Psoas muscle (tissue), 8 donors: Measurements from ENCODE around the gene MOK. TPM values are rescaled to one million over a fixed set of nuclear protein-coding genes. Genes with fewer than 3 reads are reported as not detected.

Experiments used
- ATAC-seq, 4 donors: fragments of 200-7000 bp; cut with Tn5 transposase; one replicate each; pipeline ENCODE4 v1.9.1; 2020; ENCODE audit warnings: moderate library complexity in 3 of 4, mild to moderate bottlenecking in 2 of 4
- DNase-seq, 2 donors: peaks; one replicate each; pipeline ENCODE4 v3.0.0-alpha.2; 2020
- H3K27ac ChIP-seq: fragments of 200-600 bp; one replicate; pipeline ENCODE4 v1.8.0; 2022
- H3K27me3 ChIP-seq, 3 donors: fragments of 200-600 bp in 1 of 3; one replicate each; pipeline versions ENCODE4 v1.6.1 to v1.8.0; 2013 to 2022; ENCODE audit warnings: low read length in 2 of 3, mild to moderate bottlenecking in 2 of 3, moderate library complexity in 1 of 3; ENCODE audit not compliant: insufficient read depth in 3 of 3
- H3K36me3 ChIP-seq, 2 donors: fragments of 200-600 bp in 1 of 2; one replicate each; pipeline versions ENCODE4 v1.6.1 to v1.8.0; 2013 to 2022; ENCODE audit warnings: low read depth in 1 of 2, mild to moderate bottlenecking in 1 of 2, moderate library complexity in 1 of 2; ENCODE audit not compliant: insufficient read depth in 1 of 2
- H3K4me1 ChIP-seq: fragments of 200-600 bp; one replicate; pipeline ENCODE4 v1.8.0; 2022
- H3K4me3 ChIP-seq: fragments of 200-600 bp; one replicate; pipeline ENCODE4 v1.8.0; 2022; ENCODE audit warnings: mild to moderate bottlenecking
- H3K9me3 ChIP-seq: fragments of 200-600 bp; one replicate; pipeline ENCODE4 v1.8.0; 2022
- WGBS, 3 donors: extraction: QIAGEN DNeasy Blood & Tissue Kit; methylation state at CpG; one replicate each; pipeline versions ENCODE4 v1.1.6 to v1.1.7; 2013; 5-methylcytosine and 5-hydroxymethylcytosine counted together
- intact Hi-C, 2 donors: fragments of 100-400 bp; cut with DNase I; formaldehyde crosslinking; loops; one replicate each; pipeline versions ENCODE4 v1.11.0 to v1.14.2; 2022
- polyA plus RNA-seq, 3 donors: library from polyadenylated mRNA; stranded (reverse); fragments of 200-250 nt; gene quantifications; one replicate each; pipeline ENCODE4 v1.2.3, GENCODE V29; 2013
- total RNA-seq, 4 donors: library from RNA; stranded (reverse); fragmentation: NEBNext Ultra II Directional in 2 of 4; extraction: Animal tissue kit (Norgen Biotek cat#: 25700) in 2 of 4; gene quantifications; one replicate each; pipeline versions ENCODE4 v1.2.1 to v1.2.4, GENCODE V29; 2021 to 2023
- TF ChIP-seq, protein P1 (sequence below): fragments of 200-600 bp; IDR thresholded peaks from one replicate; pipeline ENCODE4 v1.8.0; 2022; ENCODE audit warnings: antibody characterized with exemption
- donor health status: healthy with polysubstance abuse.
- donor health status: DM: no; HTN: no; CAD: no; lungs with moderate emphysema.
- donor health status: Bipolar disorder and iron deficiency.
- donor health status: healthy.
- donor health status: DM: yes; HTN: yes; CAD: no.
- donor health status: DM: no; HTN: no; CAD: no.
- donor health status: DM: no; HTN: no; CAD: no.
- donor health status: DM: yes; HTN: yes; CAD: no.

Gene MOK
- total and polyA plus RNA-seq, 7 donors = 1.8 to 11.1 (median 3.4) TPM

DNA sequence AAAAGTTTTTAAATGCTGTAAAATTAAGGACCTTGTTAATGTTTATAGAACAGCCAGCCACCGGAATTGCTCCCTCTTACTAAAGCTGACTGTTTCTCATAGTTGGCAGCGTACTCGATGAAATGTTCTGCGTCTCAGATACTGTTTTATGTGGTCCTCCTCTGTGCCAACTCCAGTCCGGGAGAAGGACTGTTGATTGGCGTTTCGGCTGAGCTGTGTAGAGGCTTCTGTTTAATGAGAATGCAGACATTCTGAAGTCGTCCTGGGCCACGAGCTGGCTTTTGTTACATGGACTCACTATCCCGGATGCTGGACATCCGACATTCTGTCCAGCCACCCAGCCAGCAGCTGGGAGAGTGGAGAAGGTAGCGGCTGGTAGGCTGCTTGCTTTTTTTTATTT, 89.9 kb downstream of the MOK start:
- TF ChIP-seq, protein P1, sequence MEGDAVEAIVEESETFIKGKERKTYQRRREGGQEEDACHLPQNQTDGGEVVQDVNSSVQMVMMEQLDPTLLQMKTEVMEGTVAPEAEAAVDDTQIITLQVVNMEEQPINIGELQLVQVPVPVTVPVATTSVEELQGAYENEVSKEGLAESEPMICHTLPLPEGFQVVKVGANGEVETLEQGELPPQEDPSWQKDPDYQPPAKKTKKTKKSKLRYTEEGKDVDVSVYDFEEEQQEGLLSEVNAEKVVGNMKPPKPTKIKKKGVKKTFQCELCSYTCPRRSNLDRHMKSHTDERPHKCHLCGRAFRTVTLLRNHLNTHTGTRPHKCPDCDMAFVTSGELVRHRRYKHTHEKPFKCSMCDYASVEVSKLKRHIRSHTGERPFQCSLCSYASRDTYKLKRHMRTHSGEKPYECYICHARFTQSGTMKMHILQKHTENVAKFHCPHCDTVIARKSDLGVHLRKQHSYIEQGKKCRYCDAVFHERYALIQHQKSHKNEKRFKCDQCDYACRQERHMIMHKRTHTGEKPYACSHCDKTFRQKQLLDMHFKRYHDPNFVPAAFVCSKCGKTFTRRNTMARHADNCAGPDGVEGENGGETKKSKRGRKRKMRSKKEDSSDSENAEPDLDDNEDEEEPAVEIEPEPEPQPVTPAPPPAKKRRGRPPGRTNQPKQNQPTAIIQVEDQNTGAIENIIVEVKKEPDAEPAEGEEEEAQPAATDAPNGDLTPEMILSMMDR = no peak
- ATAC-seq (peak; percentile 76 to 92 (median 78)), DNase-seq (peak in 1 of 2 donors; percentile 55)
- H3K27me3 ChIP-seq = no peaks in the 10 kb centered on the region
- H3K36me3 ChIP-seq = peaks cover 0 to 12% of the 10 kb centered on the region in 2 donors
- intact Hi-C loops = no loop called here
- peaks cover 37% of the 10 kb centered on the region for H3K4me1 ChIP-seq
- no peaks in the 10 kb centered on the region for H3K9me3 ChIP-seq
- peak overlapping the region; percentile 44 for H3K27ac ChIP-seq
- no peak overlapping the region for H3K4me3 ChIP-seq
- 17 to 36% (median 27%) methylated on average over 12 of the region's 12 CpGs for WGBS, 3 donors

DNA sequence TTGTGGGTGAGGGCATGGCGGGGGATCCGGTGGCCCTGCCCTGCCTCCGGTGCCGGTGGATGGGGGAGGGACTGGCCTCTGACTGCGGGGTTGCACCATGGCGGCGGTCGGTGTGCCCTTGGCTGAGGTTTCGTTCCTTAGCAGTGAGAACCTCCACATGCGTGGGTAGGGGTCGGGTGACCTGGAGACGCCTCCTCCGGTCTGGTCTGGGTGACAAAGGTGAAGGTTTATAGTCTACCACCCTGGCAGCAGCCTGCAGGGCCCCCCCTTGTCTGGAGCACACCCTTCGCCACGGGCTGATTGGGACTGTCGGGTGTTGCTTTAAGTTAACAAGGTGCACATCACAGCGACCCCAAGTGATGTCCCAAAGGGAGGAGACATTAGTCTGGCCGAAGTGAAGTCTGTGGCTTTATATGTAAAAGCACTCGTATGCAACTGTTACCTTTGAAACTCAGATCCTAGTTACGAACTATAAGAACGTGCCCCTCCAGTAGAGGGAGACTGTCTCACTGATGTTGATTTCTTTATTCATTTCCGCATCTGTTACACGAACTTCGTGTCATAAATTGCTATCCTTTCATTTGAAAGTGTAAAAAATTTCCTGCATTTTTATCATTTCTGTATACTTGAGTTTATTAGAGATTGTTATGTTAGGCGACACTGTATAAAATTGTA, 90.8 kb downstream of the MOK start:
- ATAC-seq = peak in 1 of 4 donors; percentile 29
- H3K27ac ChIP-seq = no peak overlapping the region
- WGBS, 3 donors = 91 to 94% (median 94%) methylated on average over 25 of the region's 25 CpGs

DNA sequence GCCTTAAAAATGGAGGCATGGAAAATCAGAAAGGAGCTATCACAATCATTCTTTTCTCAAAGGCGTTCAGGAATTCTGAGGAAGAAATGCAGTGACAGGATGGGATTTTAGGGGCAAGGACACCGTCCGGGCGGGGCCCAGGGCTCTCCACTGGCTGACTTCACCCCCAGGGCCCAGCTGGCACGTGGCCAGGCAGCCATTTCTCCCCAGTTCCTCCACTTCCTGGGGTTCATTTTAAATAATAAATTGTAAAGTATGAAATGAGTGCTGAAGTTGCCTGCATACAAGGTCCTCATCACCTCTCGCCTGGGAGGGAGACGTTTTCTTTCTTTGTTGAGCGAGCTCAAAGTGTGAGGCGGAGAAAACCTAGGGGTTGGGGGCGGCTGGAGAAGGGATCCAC, 91.5 kb downstream of the MOK start:
- ATAC-seq (no peak), DNase-seq (no peak)
- WGBS, 3 donors = 84 to 92% (median 88%) methylated on average over 10 of the region's 10 CpGs
- Histone ChIP-seq H3K4me1 (peaks cover 45% of the 10 kb centered on the region), H3K4me3 (no peak overlapping the region), H3K36me3 (peaks cover 0 to 12% of the 10 kb centered on the region in 2 donors), H3K27me3 (no peaks in the 10 kb centered on the region), H3K9me3 (no peaks in the 10 kb centered on the region), H3K27ac (no peak overlapping the region)
- TF ChIP-seq, protein P1 = no peak
- intact Hi-C loops = no loop called here

More for the DNA sequence above, 90.8 kb downstream of the MOK start:
- no peak for DNase-seq
- intact Hi-C loops = no loop called here
- H3K27me3 ChIP-seq = no peaks in the 10 kb centered on the region
- H3K9me3 ChIP-seq = no peaks in the 10 kb centered on the region
- peaks cover 0 to 12% of the 10 kb centered on the region in 2 donors for H3K36me3 ChIP-seq
- TF ChIP-seq, protein P1 = peak; percentile 22
- no peak overlapping the region for H3K4me3 ChIP-seq
- H3K4me1 ChIP-seq = peaks cover 44% of the 10 kb centered on the region

DNA sequence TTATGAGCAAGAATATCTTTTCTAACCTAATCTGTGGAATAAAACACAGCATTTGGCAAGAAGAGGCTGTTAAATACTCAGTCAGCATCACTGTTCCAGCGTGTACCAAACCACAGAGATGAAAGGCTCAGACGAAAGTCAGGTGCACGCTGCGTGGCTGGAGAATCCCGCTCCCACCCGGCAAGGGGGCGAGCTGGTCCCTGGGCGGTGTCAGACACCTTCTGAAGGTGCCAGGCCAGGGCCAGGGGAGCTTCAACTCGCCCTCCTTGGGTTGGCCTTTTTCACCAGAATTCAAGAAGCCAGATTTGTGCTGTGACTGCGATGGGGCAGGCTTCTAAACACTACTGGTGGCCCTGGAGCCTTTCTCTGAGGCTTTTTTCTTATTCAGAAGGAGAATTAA, 92.1 kb downstream of the MOK start:
- Histone ChIP-seq H3K4me1 (peaks cover 39% of the 10 kb centered on the region), H3K27me3 (no peaks in the 10 kb centered on the region), H3K9me3 (no peaks in the 10 kb centered on the region), H3K4me3 (no peak overlapping the region), H3K36me3 (peaks cover 0 to 12% of the 10 kb centered on the region in 2 donors), H3K27ac (no peak overlapping the region)
- ATAC-seq = no peak
- WGBS, 3 donors = 93 to 94% (median 94%) methylated on average over 10 of the region's 10 CpGs
- DNase-seq = no peak
- TF ChIP-seq, protein P1 = no peak
- intact Hi-C loops = no loop called here

DNA sequence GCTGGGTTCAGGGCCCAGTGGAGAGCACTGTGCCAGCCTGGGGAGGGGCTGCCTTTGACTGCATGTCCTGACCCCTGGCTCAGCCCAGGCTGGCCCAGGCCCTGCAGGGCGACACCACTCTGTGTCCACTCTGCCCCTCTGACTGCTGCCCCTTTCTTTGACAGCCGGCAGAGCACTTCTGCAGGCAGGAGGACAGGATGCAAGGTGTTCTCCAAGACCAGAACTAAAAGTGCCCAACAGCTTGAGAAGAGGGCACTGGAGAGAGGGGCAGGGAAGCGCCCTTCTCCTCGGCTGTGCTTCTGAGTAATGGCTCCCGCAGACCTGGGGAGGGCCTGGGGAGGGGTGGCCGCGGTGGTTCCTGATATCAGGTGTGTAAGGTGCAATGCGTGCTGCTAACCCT, 92.6 kb downstream of the MOK start:
- no peak overlapping the region for H3K4me3 ChIP-seq
- H3K4me1 ChIP-seq = peaks cover 36% of the 10 kb centered on the region
- H3K27ac ChIP-seq = no peak overlapping the region
- TF ChIP-seq, protein P1 = no peak
- H3K9me3 ChIP-seq = no peaks in the 10 kb centered on the region
- no peaks in the 10 kb centered on the region for H3K27me3 ChIP-seq
- no peak for DNase-seq
- H3K36me3 ChIP-seq = peaks cover 0 to 12% of the 10 kb centered on the region in 2 donors
- WGBS, 3 donors = 92 to 96% (median 95%) methylated on average over 8 of the region's 8 CpGs
- no peak for ATAC-seq
- intact Hi-C loops = no loop called here
